ENCODE results near the gene RNPS1. TPM values are rescaled to one million over a fixed set of nuclear protein-coding genes. Genes with fewer than 3 reads are reported as not detected.

Gene RNPS1
- total and polyA plus RNA-seq, 2 donors (not counting 1 experiment from before 2014, with no cell fraction given) = 38.1 to 115 TPM

- no peaks in the 10 kb centered on the region for H3K9me3 ChIP-seq (ENCODE audit: control insufficient read depth, insufficient read depth, low read depth, low read length)
- H3K9ac ChIP-seq (ENCODE audit: insufficient read depth, low read length) = no peak overlapping the region
- peaks cover 2% of the 10 kb centered on the region for H3K4me1 ChIP-seq (ENCODE audit: control insufficient read depth, extremely low read depth, insufficient read depth, low read length)
- no peak for TF ChIP-seq EZH2 (IDR thresholded peaks at IDR 0.05; ENCODE audit: low read length, missing control alignments)
- no peak for TF ChIP-seq CTCF (conservative IDR thresholded peaks at IDR 0.05 in 1 of 2, IDR thresholded peaks at IDR 0.05 in 1 of 2; ENCODE audit: low read depth in 1 of 2, low read length in 2 of 2)
- H2AFZ ChIP-seq (ENCODE audit: low read length) = no peak overlapping the region
- H3K4me3 ChIP-seq (replicated peaks in 1 of 4; ENCODE audit: control extremely low read depth in 1 of 4, insufficient read depth in 1 of 4, low read depth in 3 of 4, low read length in 4 of 4) = no peak overlapping the region
- H3K27ac ChIP-seq (ENCODE audit: insufficient read depth, low read length) = no peak overlapping the region
- peaks cover 35% of the 10 kb centered on the region for H3K79me2 ChIP-seq (ENCODE audit: control insufficient read depth, insufficient read depth, low read length)
- H4K20me1 ChIP-seq (ENCODE audit: control insufficient read depth, extremely low read depth, insufficient read depth, low read length) = no peaks in the 10 kb centered on the region
- no peak overlapping the region for H3K4me2 ChIP-seq (ENCODE audit: extremely low read depth, insufficient read depth, low read length)
- no peak for DNase-seq (ENCODE audit: low read depth in 2 of 2)
- no peaks in the 10 kb centered on the region for H3K27me3 ChIP-seq (ENCODE audit: control insufficient read depth, insufficient read depth, low read length)
- H3K36me3 ChIP-seq (ENCODE audit: control insufficient read depth, insufficient read depth, low read length) = peaks cover 27% of the 10 kb centered on the region
Measured at GRCh38 chr16:2229091-2229490, 38.8 kb downstream of the RNPS1 start.

- TF ChIP-seq CTCF (conservative IDR thresholded peaks at IDR 0.05 in 1 of 2, IDR thresholded peaks at IDR 0.05 in 1 of 2; ENCODE audit: low read depth in 1 of 2, low read length in 2 of 2) (no peak), EZH2 (IDR thresholded peaks at IDR 0.05; ENCODE audit: low read length, missing control alignments) (no peak)
- Histone ChIP-seq H3K4me3 (replicated peaks in 1 of 4; ENCODE audit: control extremely low read depth in 1 of 4, insufficient read depth in 1 of 4, low read depth in 3 of 4, low read length in 4 of 4) (no peak overlapping the region), H3K79me2 (ENCODE audit: control insufficient read depth, insufficient read depth, low read length) (peaks cover 40% of the 10 kb centered on the region), H3K4me1 (ENCODE audit: control insufficient read depth, extremely low read depth, insufficient read depth, low read length) (peaks cover 2% of the 10 kb centered on the region), H3K27ac (ENCODE audit: insufficient read depth, low read length) (no peak overlapping the region), H3K36me3 (ENCODE audit: control insufficient read depth, insufficient read depth, low read length) (peaks cover 24% of the 10 kb centered on the region), H3K9ac (ENCODE audit: insufficient read depth, low read length) (no peak overlapping the region), H2AFZ (ENCODE audit: low read length) (no peak overlapping the region), H3K4me2 (ENCODE audit: extremely low read depth, insufficient read depth, low read length) (no peak overlapping the region), H3K27me3 (ENCODE audit: control insufficient read depth, insufficient read depth, low read length) (no peaks in the 10 kb centered on the region), H4K20me1 (ENCODE audit: control insufficient read depth, extremely low read depth, insufficient read depth, low read length) (no peaks in the 10 kb centered on the region), H3K9me3 (ENCODE audit: control insufficient read depth, insufficient read depth, low read depth, low read length) (no peaks in the 10 kb centered on the region)
- DNase-seq (ENCODE audit: low read depth in 2 of 2) = no peak
Measured at GRCh38 chr16:2228161-2228824, 39.6 kb downstream of the RNPS1 start.

GRCh38 chr16:2226918-2227317, 41.0 kb downstream of the RNPS1 start:
- no peak overlapping the region for H3K4me2 ChIP-seq (ENCODE audit: extremely low read depth, insufficient read depth, low read length)
- no peak overlapping the region for H3K27ac ChIP-seq (ENCODE audit: insufficient read depth, low read length)
- no peak overlapping the region for H2AFZ ChIP-seq (ENCODE audit: low read length)
- H3K9ac ChIP-seq (ENCODE audit: insufficient read depth, low read length) = no peak overlapping the region
- peaks cover 2% of the 10 kb centered on the region for H3K4me1 ChIP-seq (ENCODE audit: control insufficient read depth, extremely low read depth, insufficient read depth, low read length)
- no peaks in the 10 kb centered on the region for H3K27me3 ChIP-seq (ENCODE audit: control insufficient read depth, insufficient read depth, low read length)
- DNase-seq (ENCODE audit: low read depth in 2 of 2) = no peak
- TF ChIP-seq EZH2 (IDR thresholded peaks at IDR 0.05; ENCODE audit: low read length, missing control alignments) = no peak
- TF ChIP-seq CTCF (conservative IDR thresholded peaks at IDR 0.05 in 1 of 2, IDR thresholded peaks at IDR 0.05 in 1 of 2; ENCODE audit: low read depth in 1 of 2, low read length in 2 of 2) = no peak
- H3K9me3 ChIP-seq (ENCODE audit: control insufficient read depth, insufficient read depth, low read depth, low read length) = no peaks in the 10 kb centered on the region
- H3K36me3 ChIP-seq (ENCODE audit: control insufficient read depth, insufficient read depth, low read length) = peaks cover 14% of the 10 kb centered on the region
- peaks cover 40% of the 10 kb centered on the region for H3K79me2 ChIP-seq (ENCODE audit: control insufficient read depth, insufficient read depth, low read length)
- H4K20me1 ChIP-seq (ENCODE audit: control insufficient read depth, extremely low read depth, insufficient read depth, low read length) = no peaks in the 10 kb centered on the region
- no peak overlapping the region for H3K4me3 ChIP-seq (replicated peaks in 1 of 4; ENCODE audit: control extremely low read depth in 1 of 4, insufficient read depth in 1 of 4, low read depth in 3 of 4, low read length in 4 of 4)

Data from fibroblast of lung (primary cell).